ENCODE results near the gene OAT.

Gene OAT

GRCh38 chr10:124356701-124357560, 61.8 kb downstream of the OAT start:
- in situ Hi-C loops (cut with HindIII; ENCODE audit: low sequenced_read_pairs): loop anchor here (5.0 kb wide), 1 partner anchor 70 kb away; no protein-coding TSS in a partner anchor

- in situ Hi-C loops (cut with HindIII; ENCODE audit: low sequenced_read_pairs): loop anchor here (5.0 kb wide), 1 partner anchor 67 kb away; no protein-coding TSS in a partner anchor
Observed at GRCh38 chr10:124354411-124355382, 64.0 kb downstream of the OAT start.

- in situ Hi-C loops (cut with HindIII; ENCODE audit: low sequenced_read_pairs): no loop called here
Observed at GRCh38 chr10:124353896-124354295, 64.8 kb downstream of the OAT start.

GRCh38 chr10:124353091-124353815, 65.5 kb downstream of the OAT start:
- in situ Hi-C loops (cut with HindIII; ENCODE audit: low sequenced_read_pairs): no loop called here

- in situ Hi-C loops (cut with HindIII; ENCODE audit: low sequenced_read_pairs): no loop called here
Observed at GRCh38 chr10:124351481-124352220, 67.1 kb downstream of the OAT start.

GRCh38 chr10:124350806-124351205, 67.9 kb downstream of the OAT start:
- in situ Hi-C loops (cut with HindIII; ENCODE audit: low sequenced_read_pairs): no loop called here

- in situ Hi-C loops (cut with HindIII; ENCODE audit: low sequenced_read_pairs): no loop called here
Observed at GRCh38 chr10:124349996-124350280, 68.8 kb downstream of the OAT start.

GRCh38 chr10:124349231-124349995, 69.3 kb downstream of the OAT start:
- in situ Hi-C loops (cut with HindIII; ENCODE audit: low sequenced_read_pairs): no loop called here

- in situ Hi-C loops (cut with HindIII; ENCODE audit: low sequenced_read_pairs): no loop called here
Observed at GRCh38 chr10:124348801-124349200, 69.9 kb downstream of the OAT start.

- in situ Hi-C loops (cut with HindIII; ENCODE audit: low sequenced_read_pairs): no loop called here
Observed at GRCh38 chr10:124347956-124348355, 70.8 kb downstream of the OAT start.

All from endothelial cell of hepatic sinusoid (primary cell).